ENCODE results near the gene POFUT1.

DNA sequence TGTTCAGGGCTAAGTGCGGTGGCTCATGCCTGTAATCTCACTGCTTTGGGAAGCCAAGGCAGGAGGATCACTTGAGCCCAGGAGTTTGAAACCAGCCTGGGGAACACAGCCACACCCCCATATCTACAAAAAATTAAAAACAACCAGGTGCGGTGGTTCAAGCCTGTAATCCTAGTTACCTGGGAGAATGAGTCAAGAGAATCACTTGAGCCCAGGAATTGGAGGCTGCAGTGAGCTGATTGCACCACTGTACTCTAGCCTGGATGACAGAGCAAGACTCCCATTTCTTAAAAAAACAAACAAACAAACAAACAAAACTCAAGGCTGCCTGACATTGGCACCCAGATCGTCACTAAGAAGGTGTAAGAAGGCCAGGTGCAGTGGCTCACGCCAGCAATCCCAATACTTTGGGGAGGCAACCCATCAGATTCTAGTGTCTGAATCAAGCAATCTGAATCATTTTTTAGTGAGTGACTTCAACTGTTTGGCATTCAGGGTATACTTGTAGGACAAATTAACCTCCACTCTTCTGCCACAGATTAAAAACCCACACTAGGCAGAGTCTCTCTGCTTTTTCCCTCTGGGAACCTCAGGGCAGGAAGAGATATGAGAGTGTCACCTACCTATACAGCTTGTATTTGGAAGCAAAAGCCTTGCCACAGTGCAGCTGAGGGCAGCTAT, 6.2 kb upstream of the POFUT1 start:
- TF ChIP-seq POLR2A (IDR thresholded peaks at IDR 0.05; ENCODE audit: low read depth, low read length): no peak
- TF ChIP-seq POLR2AphosphoS5 (IDR thresholded peaks at IDR 0.05; ENCODE audit: low read depth, low read length): no peak
- no peak for TF ChIP-seq POU2F2 (IDR thresholded peaks at IDR 0.05; ENCODE audit: low read depth, low read length)
- no peak for TF ChIP-seq TAF1 (IDR thresholded peaks at IDR 0.05; ENCODE audit: low read depth, low read length)
- TF ChIP-seq PAX5 (IDR thresholded peaks at IDR 0.05; ENCODE audit: insufficient read depth, low read length, severe bottlenecking): no peak
- TF ChIP-seq SPI1 (IDR thresholded peaks at IDR 0.05; ENCODE audit: low read depth, low read length): no peak
